Adipocyte (in vitro differentiated cells): Measurements from ENCODE around the gene VAMP8.
A peak's percentile ranks its signal among the peaks of the same experiment; 100 is the strongest.

Source experiments
- DNase-seq: peaks from one replicate; pipeline ENCODE4 v3.0.0-alpha.2; 2015; ENCODE audit warnings: low read depth
- H3K27me3 ChIP-seq: replicated peaks from 2 replicates; pipeline ENCODE4 v1.7.0; 2013; ENCODE audit warnings: mild to moderate bottlenecking, low read length, moderate library complexity; ENCODE audit not compliant: control insufficient read depth, insufficient read depth
- H3K36me3 ChIP-seq: 2 replicates; pipeline ENCODE4 v1.7.0; 2013; ENCODE audit warnings: low read length, mild to moderate bottlenecking, moderate library complexity; ENCODE audit not compliant: control insufficient read depth, insufficient read depth, severe bottlenecking
- H3K4me1 ChIP-seq: 2 replicates; pipeline ENCODE4 v1.7.0; 2013; ENCODE audit warnings: mild to moderate bottlenecking, low read length, moderate library complexity; ENCODE audit not compliant: control insufficient read depth, insufficient read depth
- H3K4me3 ChIP-seq: 2 replicates; pipeline ENCODE4 v1.7.0; 2013; ENCODE audit warnings: mild to moderate bottlenecking, low read length, moderate library complexity
- H3K9ac ChIP-seq: 2 replicates; pipeline ENCODE4 v1.7.0; 2013; ENCODE audit warnings: mild to moderate bottlenecking, low read length, moderate library complexity
- H3K9me3 ChIP-seq: 2 replicates; pipeline ENCODE4 v1.7.0; 2013; ENCODE audit warnings: mild to moderate bottlenecking, low read length, moderate library complexity; ENCODE audit not compliant: control insufficient read depth

VAMP8 gene

DNA sequence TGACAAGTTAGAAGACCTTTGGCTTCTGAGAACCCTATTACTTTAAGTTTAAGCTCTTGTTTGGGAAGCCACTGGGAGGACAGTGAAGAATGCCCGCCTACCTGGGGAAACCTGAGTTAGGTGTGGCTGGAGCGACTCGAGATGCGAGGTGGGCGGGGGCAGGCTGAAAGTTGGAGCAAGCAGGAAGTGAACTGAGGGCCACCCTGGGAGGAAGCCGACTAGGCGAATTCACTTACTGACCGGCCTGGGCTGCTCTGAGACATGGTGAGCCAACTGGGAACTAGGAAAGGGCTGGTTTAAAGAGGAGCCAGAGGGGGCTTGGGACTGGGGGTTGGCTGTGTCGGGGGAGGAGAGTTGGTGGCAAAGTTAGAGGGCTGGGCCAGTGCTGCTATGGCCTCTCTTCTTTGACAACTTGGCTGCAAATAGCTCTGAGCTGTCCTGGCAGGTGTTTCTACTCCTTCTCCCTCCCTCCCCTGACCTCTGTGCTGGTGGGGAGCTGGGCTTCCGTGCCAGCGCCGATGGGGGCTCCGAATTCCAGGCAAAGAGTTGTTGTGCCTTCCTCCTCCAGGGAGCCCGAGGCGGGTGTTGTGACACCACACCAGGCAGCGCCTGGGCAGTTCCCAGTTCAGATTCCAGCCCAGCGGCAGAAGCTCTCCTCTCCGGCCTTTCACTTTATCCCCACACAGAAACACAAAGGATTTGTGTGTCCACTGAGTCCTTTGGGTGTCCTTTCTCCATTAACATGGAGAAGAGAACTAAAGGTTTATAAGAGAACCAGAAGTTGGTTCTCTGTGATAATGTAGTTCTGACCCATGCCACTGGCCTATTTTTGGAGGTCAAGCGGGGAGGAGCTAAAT lies at the start of gene VAMP8:
Gene VAMP8 (plus strand): TSS at position 201 of the 857 bp plus-strand sequence. CDS start 61 bp downstream, at position 262.
- Histone ChIP-seq H3K27me3 (no peaks in the 10 kb centered on the region), H3K4me1 (peaks cover 23% of the 10 kb centered on the region), H3K9me3 (no peaks in the 10 kb centered on the region), H3K36me3 (no peaks in the 10 kb centered on the region), H3K9ac (no peak within 1 kb of the TSS), H3K4me3 (no peak within 1 kb of the TSS)
- DNase-seq: no peak

DNA sequence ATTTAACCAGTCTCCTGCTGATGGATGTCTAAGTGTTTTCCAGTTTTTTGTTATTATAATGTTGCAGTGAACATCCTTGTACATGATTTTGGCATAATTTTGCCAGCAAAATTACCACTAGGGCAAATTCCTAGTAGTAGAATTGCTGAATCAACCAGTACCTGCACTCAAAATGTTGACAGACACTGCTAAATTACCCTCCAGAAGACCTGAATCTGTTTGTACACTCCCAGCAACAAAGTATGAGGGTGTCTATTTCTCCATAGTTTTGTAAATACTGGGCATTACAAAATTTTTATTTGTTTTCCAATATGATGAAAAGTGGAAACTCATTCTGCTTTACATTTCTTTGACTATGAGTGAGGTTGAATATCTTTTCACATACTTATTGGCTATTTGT lies 49.6 kb upstream of the VAMP8 start:
- Histone ChIP-seq H3K36me3 (no peaks in the 10 kb centered on the region), H3K4me3 (no peak overlapping the region), H3K27me3 (no peaks in the 10 kb centered on the region), H3K4me1 (peaks cover 4% of the 10 kb centered on the region), H3K9ac (no peak overlapping the region), H3K9me3 (no peaks in the 10 kb centered on the region)
- DNase-seq: no peak

DNA sequence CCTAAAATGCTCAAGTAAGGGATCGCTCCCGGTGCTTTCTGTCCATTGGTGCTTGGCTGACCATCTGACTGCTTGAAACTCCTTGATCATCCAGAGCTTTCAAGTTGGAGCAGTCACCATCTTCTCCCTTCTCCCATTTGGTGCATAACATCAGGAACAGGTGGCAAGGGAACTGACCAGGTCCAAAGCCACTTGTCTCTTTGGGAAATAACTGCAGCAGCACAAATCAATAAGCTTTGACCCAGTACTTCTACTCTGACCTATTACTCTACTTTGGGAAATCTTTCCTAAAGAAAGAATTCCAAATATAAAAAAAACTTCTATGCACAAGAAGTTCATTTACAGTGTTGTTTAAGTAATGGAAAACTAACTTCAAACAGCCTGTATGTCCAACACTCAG lies 49.0 kb upstream of the VAMP8 start:
- Histone ChIP-seq H3K9me3 (no peaks in the 10 kb centered on the region), H3K4me3 (no peak overlapping the region), H3K9ac (no peak overlapping the region), H3K36me3 (no peaks in the 10 kb centered on the region), H3K4me1 (peaks cover 4% of the 10 kb centered on the region), H3K27me3 (no peaks in the 10 kb centered on the region)
- DNase-seq: no peak

GRCh38 chr2:85529809-85530208 lies 47.6 kb upstream of the VAMP8 start:
- Histone ChIP-seq H3K36me3 (no peaks in the 10 kb centered on the region), H3K4me3 (no peak overlapping the region), H3K9me3 (no peaks in the 10 kb centered on the region), H3K9ac (no peak overlapping the region), H3K4me1 (no peaks in the 10 kb centered on the region), H3K27me3 (no peaks in the 10 kb centered on the region)
- DNase-seq: no peak

DNA sequence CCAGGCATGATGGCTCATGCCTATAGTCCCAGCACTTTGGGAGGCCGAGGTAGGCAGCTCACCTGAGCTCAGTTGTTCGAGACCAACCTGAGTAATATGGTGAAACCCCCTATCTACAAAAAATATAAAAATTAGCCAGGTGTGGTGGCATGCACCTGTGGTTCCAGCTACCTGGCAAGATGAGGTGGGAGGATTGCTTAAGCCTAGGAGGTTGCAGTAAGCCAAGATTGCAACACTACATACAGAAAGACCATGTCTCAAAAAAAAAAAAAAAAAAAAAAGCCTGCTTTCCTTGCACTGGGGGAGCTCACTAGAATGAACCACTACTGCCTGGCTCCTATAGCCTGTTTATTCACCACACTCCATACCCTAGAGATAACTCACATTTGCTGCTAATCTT lies 45.8 kb upstream of the VAMP8 start:
- H3K9me3 ChIP-seq: no peaks in the 10 kb centered on the region
- no peak overlapping the region for H3K4me3 ChIP-seq
- H3K36me3 ChIP-seq: no peaks in the 10 kb centered on the region
- H3K27me3 ChIP-seq: no peaks in the 10 kb centered on the region
- H3K4me1 ChIP-seq: peaks cover 2% of the 10 kb centered on the region
- DNase-seq: no peak
- no peak overlapping the region for H3K9ac ChIP-seq

- no peaks in the 10 kb centered on the region for H3K27me3 ChIP-seq
- no peak for DNase-seq
- H3K36me3 ChIP-seq: no peaks in the 10 kb centered on the region
- peaks cover 14% of the 10 kb centered on the region for H3K4me1 ChIP-seq
- H3K9me3 ChIP-seq: no peaks in the 10 kb centered on the region
- H3K9ac ChIP-seq: no peak overlapping the region
- no peak overlapping the region for H3K4me3 ChIP-seq
Observed at GRCh38 chr2:85534099-85534498, 43.3 kb upstream of the VAMP8 start.

DNA sequence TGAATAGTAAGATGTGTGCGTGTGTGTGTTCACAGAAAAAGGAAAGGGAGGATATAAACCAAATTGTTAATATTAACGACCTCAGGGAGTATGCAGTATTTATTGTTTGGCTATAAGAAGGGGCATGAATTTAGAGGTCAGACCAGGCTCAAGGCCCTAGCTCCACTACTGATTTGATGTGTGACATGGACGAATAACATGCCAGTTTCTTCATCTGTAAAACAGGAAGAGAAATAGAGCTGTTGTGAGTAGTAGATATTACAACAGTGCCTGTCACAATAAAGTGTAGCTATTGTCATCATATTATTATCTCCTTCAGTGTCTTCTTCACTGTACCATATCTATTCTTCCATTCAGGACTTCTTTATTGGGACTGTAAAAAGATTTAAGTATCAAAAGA lies 42.5 kb upstream of the VAMP8 start:
- Histone ChIP-seq H3K9ac (no peak overlapping the region), H3K36me3 (no peaks in the 10 kb centered on the region), H3K4me1 (peaks cover 14% of the 10 kb centered on the region), H3K9me3 (no peaks in the 10 kb centered on the region), H3K4me3 (no peak overlapping the region), H3K27me3 (no peaks in the 10 kb centered on the region)
- DNase-seq: no peak

- peaks cover 10% of the 10 kb centered on the region for H3K36me3 ChIP-seq
- peaks cover 23% of the 10 kb centered on the region for H3K4me1 ChIP-seq
- no peaks in the 10 kb centered on the region for H3K27me3 ChIP-seq
- H3K4me3 ChIP-seq: peak overlapping the region; percentile 98
- peak overlapping the region; percentile 99 for H3K9ac ChIP-seq
- no peaks in the 10 kb centered on the region for H3K9me3 ChIP-seq
- peak; percentile 47 for DNase-seq
Observed at GRCh38 chr2:85536479-85536878, 40.9 kb upstream of the VAMP8 start.

DNA sequence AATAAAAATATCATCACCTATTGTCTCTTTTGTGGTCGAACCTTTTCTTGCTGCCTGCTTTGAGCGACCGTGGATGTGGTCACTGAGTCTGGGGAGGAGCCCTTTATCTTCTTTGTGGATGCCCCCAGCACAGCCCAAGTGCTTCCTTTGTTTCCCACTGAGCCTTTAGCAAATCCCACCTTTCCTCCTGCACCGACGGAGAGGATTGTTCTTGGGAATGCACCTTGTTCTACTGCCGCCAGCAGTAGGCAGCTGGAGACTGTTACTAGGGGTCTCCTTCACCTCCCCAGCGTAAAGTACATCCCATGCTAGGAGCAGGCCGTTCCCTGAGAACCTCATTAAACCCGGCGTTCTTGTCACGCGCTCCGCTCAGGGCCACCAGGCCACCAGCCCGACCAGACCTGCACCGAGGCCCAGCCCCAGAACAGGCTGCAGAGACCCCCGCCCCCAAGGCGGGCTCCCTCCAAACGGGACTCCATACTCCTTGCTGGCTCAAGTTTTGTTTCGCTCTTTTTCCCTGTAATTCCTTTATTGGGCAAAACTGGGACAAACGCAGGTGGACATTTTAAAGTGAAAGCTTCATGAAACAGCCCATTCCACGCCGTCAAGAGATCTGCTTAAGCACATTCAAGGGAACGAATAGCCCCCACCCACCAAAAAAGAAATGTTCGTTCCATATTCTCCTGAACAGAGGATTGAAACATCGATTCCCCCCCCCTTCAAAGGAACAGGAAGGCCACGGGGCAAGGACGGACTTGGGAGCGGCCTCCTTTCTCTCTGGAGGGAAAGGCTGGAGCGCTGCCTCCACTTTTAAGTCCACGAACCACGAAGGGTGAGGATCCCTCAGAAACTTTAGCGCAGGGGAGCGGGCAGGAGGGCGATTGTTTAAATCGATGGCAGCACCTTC lies 39.5 kb upstream of the VAMP8 start:
- DNase-seq: peak; percentile 54
- peaks cover 23% of the 10 kb centered on the region for H3K36me3 ChIP-seq
- no peaks in the 10 kb centered on the region for H3K9me3 ChIP-seq
- H3K4me3 ChIP-seq: peak overlapping the region; percentile 98
- H3K27me3 ChIP-seq: no peaks in the 10 kb centered on the region
- H3K4me1 ChIP-seq: peaks cover 36% of the 10 kb centered on the region
- H3K9ac ChIP-seq: peak overlapping the region; percentile 99

- peaks cover 41% of the 10 kb centered on the region for H3K4me1 ChIP-seq
- DNase-seq: peak; percentile 95
Observed at GRCh38 chr2:85538507-85539360, 38.7 kb upstream of the VAMP8 start, which contains the start of gene MAT2A. TSS of gene MAT2A (plus strand) at chr2:85539168. CDS start at chr2:85539288, 120 bp downstream.

More at GRCh38 chr2:85538507-85539360, 38.7 kb upstream of the VAMP8 start, which contains the start of gene MAT2A:
- H3K36me3 ChIP-seq: peaks cover 32% of the 10 kb centered on the region
- H3K4me3 ChIP-seq: peak within 1 kb of the TSS; percentile 98
- H3K27me3 ChIP-seq: no peaks in the 10 kb centered on the region
- H3K9ac ChIP-seq: peak within 1 kb of the TSS; percentile 99
- H3K9me3 ChIP-seq: no peaks in the 10 kb centered on the region
